Measurements from ENCODE around the gene G0S2. TPM values are rescaled to one million over a fixed set of nuclear protein-coding genes. Genes with fewer than 3 reads are reported as not detected.

The G0S2 gene
- total and polyA plus RNA-seq, 2 of the 8 experiments (the other 6 are each of a cell fraction or from before 2014, with no cell fraction given), result 1.0 to 1.7 TPM

DNA sequence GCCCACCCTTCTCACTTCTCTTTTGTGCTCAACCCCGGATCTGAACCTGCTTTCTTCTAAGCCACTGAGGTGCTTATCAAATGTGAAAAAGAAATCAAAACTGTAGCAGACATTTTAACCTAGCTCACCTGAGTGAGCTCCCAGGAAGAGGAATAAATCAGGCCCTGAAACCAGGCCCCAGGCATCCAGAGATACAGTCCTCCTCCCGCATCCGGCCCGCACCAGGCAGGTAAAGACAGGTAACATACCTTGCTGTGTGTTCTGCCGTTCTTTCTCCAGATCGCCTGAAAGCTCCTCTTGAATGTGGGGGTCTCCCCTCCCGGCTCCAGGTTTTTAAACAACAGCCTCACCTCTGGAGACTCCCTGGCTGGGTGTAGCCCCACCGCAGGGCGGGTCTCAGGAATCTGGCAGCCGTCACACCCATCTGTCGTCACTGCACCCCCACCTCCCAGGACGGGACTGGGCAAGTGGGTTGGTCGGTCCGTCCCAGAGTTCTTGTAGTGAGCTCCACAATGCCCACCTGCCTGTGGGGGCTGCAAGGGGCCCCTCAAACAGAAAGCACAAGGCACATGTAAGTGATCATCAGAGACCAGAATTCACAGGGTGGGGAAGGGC lies 23.0 kb upstream of the G0S2 start, which contains the start of gene LAMB3:
TSS of gene LAMB3 (minus strand) at position 305 of the 615 bp plus-strand sequence. CDS start 1,481 bp downstream, outside the sequence.
- Histone ChIP-seq H2BK12ac (ENCODE audit: low read depth, low read length) (no peak within 1 kb of the TSS), H3K9ac (replicated peaks in 1 of 4; ENCODE audit: extremely low read depth in 1 of 4, low read depth in 3 of 4, low read length in 3 of 4) (no peak within 1 kb of the TSS), H3K4me2 (ENCODE audit: insufficient read depth in 1 of 2, low read depth in 2 of 2, low read length in 2 of 2) (peak within 1 kb of the TSS in 1 of 2 experiments; percentile 8; a peak in 3 of 4 replicates), H4K5ac (ENCODE audit: insufficient read length, low read depth, low read length) (no peak within 1 kb of the TSS), H3K27me3 (replicated peaks in 1 of 4; ENCODE audit: control insufficient read depth in 3 of 4, extremely low read depth in 1 of 4, insufficient read depth in 3 of 4, low read length in 3 of 4) (0 out of 7 replicates have a peak, but pooled peaks cover 0 to 2% (median 0%) of the 10 kb centered on the region in 4 experiments), H3K36me3 (ENCODE audit: control insufficient read depth in 2 of 4, insufficient read depth in 4 of 4, low read length in 3 of 4) (no peaks in the 10 kb centered on the region), H2AFZ (ENCODE audit: low read length) (peak within 1 kb of the TSS; percentile 85), H4K91ac (replicated peaks; ENCODE audit: insufficient read length, low read length) (no peak within 1 kb of the TSS), H2BK5ac (ENCODE audit: low read depth, low read length) (no peak within 1 kb of the TSS), H4K8ac (ENCODE audit: extremely low read depth, insufficient read depth, low read length) (no peak within 1 kb of the TSS), H4K20me1 (replicated peaks in 1 of 2; ENCODE audit: control insufficient read depth in 1 of 2, insufficient read depth in 2 of 2, low read length in 2 of 2) (no peaks in the 10 kb centered on the region), H3K4me1 (replicated peaks in 1 of 4; ENCODE audit: control insufficient read depth in 3 of 4, insufficient read depth in 4 of 4, low read length in 3 of 4) (peaks cover 0 to 11% (median 9%) of the 10 kb centered on the region in 4 experiments; a peak in 4 of 7 replicates), H3K9me3 (ENCODE audit: insufficient read depth in 2 of 2, low read depth in 1 of 2, low read length in 1 of 2) (no peaks in the 10 kb centered on the region), H3K4ac (replicated peaks; ENCODE audit: insufficient read length, low read depth, low read length) (no peak within 1 kb of the TSS), H2BK20ac (ENCODE audit: low read length) (no peak within 1 kb of the TSS), H3K56ac (replicated peaks; ENCODE audit: insufficient read length, low read depth, low read length) (no peak within 1 kb of the TSS), H3K23me2 (ENCODE audit: low read depth, low read length) (no peaks in the 10 kb centered on the region), H3K14ac (ENCODE audit: insufficient read length) (no peak within 1 kb of the TSS), H3K79me2 (ENCODE audit: control insufficient read depth in 1 of 2, insufficient read depth in 2 of 2, low read length in 2 of 2) (no peaks in the 10 kb centered on the region), H3K18ac (ENCODE audit: extremely low read depth, low read length) (no peak within 1 kb of the TSS), H2AK5ac (ENCODE audit: low read depth, low read length) (no peak within 1 kb of the TSS), H2BK120ac (replicated peaks; ENCODE audit: low read depth, low read length) (no peak within 1 kb of the TSS), H3K23ac (ENCODE audit: insufficient read length) (no peak within 1 kb of the TSS), H3K27ac (ENCODE audit: low read depth, low read length) (no peak within 1 kb of the TSS), H3K79me1 (ENCODE audit: low read depth, low read length) (no peaks in the 10 kb centered on the region), H2BK15ac (ENCODE audit: low read length) (no peak within 1 kb of the TSS), H3K4me3 (ENCODE audit: extremely low read depth in 1 of 4, insufficient read depth in 2 of 4, low read depth in 3 of 4, low read length in 4 of 4) (no peak within 1 kb of the TSS)
- ChIA-PET POLR2A (ENCODE audit: partially characterized antibody) (interaction anchor here (1.0 to 1.6 kb wide), 2 partner anchors 9 to 14 kb away, joined by 3 to 5 read pairs; no protein-coding TSS in a partner anchor), CTCF (ENCODE audit: partially characterized antibody) (interaction anchor here (1.1 to 4.5 kb wide), 12 partner anchors 9 to 96 kb away, joined by 3 to 23 read pairs (median 6); no protein-coding TSS in a partner anchor)
- no peak for DNase-seq (ENCODE audit: low read depth in 1 of 2, low spot score in 2 of 2)
- WGBS, 2 experiments (ENCODE audit: extremely low coverage in 1 of 2, insufficient coverage in 1 of 2, insufficient read length in 1 of 2, insufficient replicate concordance in 2 of 2, low coverage in 1 of 2, low lambda C conversion rate in 2 of 2, missing lambda C conversion rate in 1 of 2), result 85% methylated on average over 14 of the region's 14 CpGs; no CpG with 5 or more reads in 1 of the 2 experiments
- no peak for FAIRE-seq
- TF ChIP-seq CREB1 (IDR thresholded peaks at IDR 0.05), result no peak
- no peak for TF ChIP-seq JUND (IDR thresholded peaks at IDR 0.05; ENCODE audit: low read length)
- TF ChIP-seq RBBP5 (IDR thresholded peaks at IDR 0.05; ENCODE audit: borderline replicate concordance, low read depth, low read length), result no peak
- TF ChIP-seq KDM4A (IDR thresholded peaks at IDR 0.05; ENCODE audit: low read depth, low read length, severe bottlenecking), result no peak
- TF ChIP-seq CTCF (IDR thresholded peaks at IDR 0.05; ENCODE audit: control extremely low read depth in 1 of 3, insufficient read depth in 1 of 3, low read depth in 1 of 3, low read length in 3 of 3), result no peak
- TF ChIP-seq BRCA1 (IDR thresholded peaks at IDR 0.05; ENCODE audit: low read depth, low read length), result no peak
- TF ChIP-seq RNF2 (IDR thresholded peaks at IDR 0.05; ENCODE audit: borderline replicate concordance, low read depth, low read length, missing control alignments, poor library complexity, severe bottlenecking), result no peak
- TF ChIP-seq PHF8 (conservative IDR thresholded peaks at IDR 0.05; ENCODE audit: low read depth, low read length), result no peak
- no peak for TF ChIP-seq KDM5A (IDR thresholded peaks at IDR 0.05; ENCODE audit: low read length)
- TF ChIP-seq POU5F1 (IDR thresholded peaks at IDR 0.05; ENCODE audit: low read depth, low read length), result no peak

Measured in H1 (cell line).